ENCODE measurements around the gene SRC. TPM values are rescaled to one million over a fixed set of nuclear protein-coding genes. Genes with fewer than 3 reads are reported as not detected.

Gene SRC
- total RNA-seq, 1 experiment from 2014 or later: 42.3 TPM

DNA sequence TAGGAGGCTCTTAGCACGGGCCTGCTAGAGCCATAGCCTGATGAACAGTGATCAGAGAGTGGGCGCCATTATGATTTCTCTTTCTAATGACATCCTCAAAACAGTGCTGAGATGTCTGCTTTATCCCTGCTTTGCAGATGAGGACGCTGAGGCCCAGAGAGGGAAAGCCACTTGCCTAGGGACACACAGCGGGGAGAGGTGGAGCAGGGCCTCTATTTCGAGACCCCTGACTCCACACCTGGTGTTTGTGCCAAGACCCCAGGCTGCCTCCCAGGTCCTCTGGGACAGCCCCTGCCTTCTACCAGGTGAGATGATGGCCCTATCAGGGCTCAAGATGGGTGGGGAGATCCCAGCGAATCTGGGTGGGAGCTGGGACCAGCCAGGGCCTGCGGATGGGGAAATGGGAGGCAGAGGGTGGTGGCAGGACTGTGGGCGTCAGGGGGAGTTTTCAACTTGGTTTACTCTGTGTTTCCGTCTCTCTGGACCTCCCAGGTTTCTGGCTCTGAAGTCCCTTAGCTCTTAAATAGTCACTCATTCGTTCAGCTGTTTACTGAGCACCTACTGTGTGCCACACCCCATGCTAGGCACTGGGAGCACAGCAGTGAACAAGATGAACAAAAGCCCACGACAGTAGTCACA is 36.7 kb downstream of the SRC start (continued):
- TF ChIP-seq ZBTB33 (IDR thresholded peaks at IDR 0.05; ENCODE audit: extremely low read depth, insufficient replicate concordance, low read length): no peak
- no peak for TF ChIP-seq EGR1 (IDR thresholded peaks at IDR 0.05; ENCODE audit: low read depth)
- TF ChIP-seq, protein P1, sequence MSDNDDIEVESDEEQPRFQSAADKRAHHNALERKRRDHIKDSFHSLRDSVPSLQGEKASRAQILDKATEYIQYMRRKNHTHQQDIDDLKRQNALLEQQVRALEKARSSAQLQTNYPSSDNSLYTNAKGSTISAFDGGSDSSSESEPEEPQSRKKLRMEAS (IDR thresholded peaks at IDR 0.05): no peak

GRCh38 chr20:37383229-37383989 is 37.5 kb downstream of the SRC start:
- Histone ChIP-seq H3K27ac (ENCODE audit: low read depth, low read length) (peak overlapping the region; percentile 56), H3K4me1 (ENCODE audit: control insufficient read depth in 1 of 2, insufficient read depth in 2 of 2, low read length in 2 of 2) (peaks cover 23 to 57% of the 10 kb centered on the region in 2 experiments), H4K20me1 (ENCODE audit: insufficient read depth) (no peaks in the 10 kb centered on the region), H3K4me2 (ENCODE audit: low read length) (peak overlapping the region; percentile 65), H2AFZ (ENCODE audit: low read depth, low read length, poor library complexity, severe bottlenecking) (no peak overlapping the region), H3K4me3 (replicated peaks in 1 of 2; ENCODE audit: low read depth in 1 of 2, low read length in 2 of 2) (peak overlapping the region in 1 of 2 experiments; percentile 14; a peak in 1 of 4 replicates), H3K27me3 (ENCODE audit: insufficient read depth, low read length) (no peaks in the 10 kb centered on the region), H3K36me3 (ENCODE audit: control insufficient read depth in 1 of 2, insufficient read depth in 2 of 2, low read length in 2 of 2) (peaks cover 0 to 14% of the 10 kb centered on the region in 2 experiments; a peak in 2 of 4 replicates), H3K9ac (ENCODE audit: low read length) (peak overlapping the region; percentile 64), H3K9me3 (ENCODE audit: control insufficient read depth in 1 of 2, insufficient read depth in 1 of 2, low read depth in 1 of 2, low read length in 2 of 2) (no peaks in the 10 kb centered on the region), H3K9me2 (ENCODE audit: insufficient read depth) (no peaks in the 10 kb centered on the region), H3K79me2 (ENCODE audit: insufficient read depth, low read length) (peaks cover 34% of the 10 kb centered on the region)
- ATAC-seq (peak; percentile 58), DNase-seq (ENCODE audit: low read depth, low spot score) (peak; percentile 81)
- intact Hi-C loops (cut with micrococcal nuclease): loop anchor here (2.0 to 5.0 kb wide), 2 partner anchors 91 to 115 kb away; no protein-coding TSS in a partner anchor
- TSS peak; percentile 53 for BruUV-seq (replicated peaks)
- ChIA-PET POLR2A (no interaction called here), RAD21 (ENCODE audit: low non-redundant PET in 1 of 2, low total read pairs in 2 of 2, uncharacterized antibody in 2 of 2, unreplicated experiment in 2 of 2) (no interaction called here), CTCF (interaction anchor here (0.5 to 1.4 kb wide), 3 partner anchors 8 to 377 kb away, joined by 3 to 4 read pairs (median 4); no protein-coding TSS in a partner anchor)
- no peak for TF ChIP-seq YY1 (IDR thresholded peaks at IDR 0.05; ENCODE audit: extremely low read depth, insufficient replicate concordance, low read depth, low read length)
- TF ChIP-seq EGR1 (IDR thresholded peaks at IDR 0.05; ENCODE audit: low read depth): peak; percentile 86
- TF ChIP-seq ZFX (IDR thresholded peaks at IDR 0.05): no peak
- peak; percentile 84 for TF ChIP-seq JUND (IDR thresholded peaks at IDR 0.05)
- TF ChIP-seq ATF3 (IDR thresholded peaks at IDR 0.05): no peak
- no peak for TF ChIP-seq SRF (IDR thresholded peaks at IDR 0.05; ENCODE audit: low read depth)
- no peak for TF ChIP-seq REST (IDR thresholded peaks at IDR 0.05; ENCODE audit: low read depth)
- TF ChIP-seq EZH2phosphoT487 (IDR thresholded peaks at IDR 0.05; ENCODE audit: borderline replicate concordance): no peak
- peak; percentile 52 for TF ChIP-seq ZBTB33 (IDR thresholded peaks at IDR 0.05; ENCODE audit: extremely low read depth, insufficient replicate concordance, low read length)
- no peak for TF ChIP-seq ZNF274 (IDR thresholded peaks at IDR 0.05; ENCODE audit: low read depth, low read length)
- TF ChIP-seq EZH2 (IDR thresholded peaks at IDR 0.05): no peak
- TF ChIP-seq, protein P1 (IDR thresholded peaks at IDR 0.05): peak; percentile 92

Data from HCT116 (cell line).